Muscle of leg (tissue), 11 donors: ENCODE results near the gene F10. TPM values are rescaled to one million over a fixed set of nuclear protein-coding genes. Genes with fewer than 3 reads are reported as not detected.

Experiments used
- DNase-seq: peaks from one replicate; pipeline ENCODE4 v3.0.0; 2013
- H3K27ac ChIP-seq: one replicate; pipeline ENCODE4 v1.5.1; 2013; ENCODE audit warnings: mild to moderate bottlenecking, low read length, control low read depth
- H3K27me3 ChIP-seq: one replicate; pipeline ENCODE4 v1.6.1; 2013; ENCODE audit warnings: low read length; ENCODE audit not compliant: control insufficient read depth, insufficient read depth
- H3K36me3 ChIP-seq: one replicate; pipeline ENCODE4 v1.6.1; 2013; ENCODE audit warnings: low read length; ENCODE audit not compliant: control insufficient read depth, insufficient read depth
- H3K4me1 ChIP-seq: one replicate; pipeline ENCODE4 v1.6.1; 2013; ENCODE audit warnings: low read length; ENCODE audit not compliant: control insufficient read depth, insufficient read depth
- H3K4me3 ChIP-seq: one replicate; pipeline ENCODE4 v1.5.1; 2013; ENCODE audit warnings: low read length, control low read depth
- H3K9me3 ChIP-seq: replicated peaks from 2 replicates; pipeline ENCODE4 v1.6.1; 2013; ENCODE audit warnings: low read depth, low read length; ENCODE audit not compliant: control insufficient read depth
- WGBS: methylation state at CpG from one replicate; pipeline ENCODE4 v1.1.5; 2013; ENCODE audit warnings: missing lambda C conversion rate; ENCODE audit not compliant: insufficient coverage; 5-methylcytosine and 5-hydroxymethylcytosine counted together
- polyA plus RNA-seq, 8 donors: library from polyadenylated mRNA; unstranded; fragments of 120-200 nt; gene quantifications; one replicate each; pipeline versions ENCODE4 v1.2.1 to v1.2.3, GENCODE V29; 2013; ENCODE audit warnings: inconsistent platforms in 1 of 8, low replicate concordance in 1 of 8; ENCODE audit not compliant: insufficient read length in 8 of 8, insufficient read depth in 1 of 8
- total RNA-seq: library from RNA; stranded (reverse); fragments of 120-200 nt; gene quantifications from one replicate; pipeline ENCODE4 v1.2.4, GENCODE V29; 2013

Gene F10
- total and polyA plus RNA-seq, 9 donors = 6.7 to 41.0 (median 14.8) TPM

- DNase-seq = no peak
- Histone ChIP-seq H3K27me3 (peaks cover 2% of the 10 kb centered on the region), H3K36me3 (no peaks in the 10 kb centered on the region), H3K27ac (no peak overlapping the region), H3K4me1 (peaks cover 5% of the 10 kb centered on the region), H3K9me3 (no peaks in the 10 kb centered on the region), H3K4me3 (no peak overlapping the region)
- WGBS = 70% methylated on average over 9 of the region's 9 CpGs
Measured at GRCh38 chr13:113146750-113147149, 24.2 kb downstream of the F10 start.

- H3K4me1 ChIP-seq = peaks cover 10% of the 10 kb centered on the region
- no peak for DNase-seq
- H3K9me3 ChIP-seq = no peaks in the 10 kb centered on the region
- H3K4me3 ChIP-seq = no peak overlapping the region
- no peaks in the 10 kb centered on the region for H3K36me3 ChIP-seq
- H3K27ac ChIP-seq = no peak overlapping the region
- 91% methylated on average over 6 of the region's 8 CpGs for WGBS
- peaks cover 6% of the 10 kb centered on the region for H3K27me3 ChIP-seq
Measured at GRCh38 chr13:113147206-113147605, 24.6 kb downstream of the F10 start.

- no peaks in the 10 kb centered on the region for H3K36me3 ChIP-seq
- H3K27ac ChIP-seq = no peak overlapping the region
- DNase-seq = no peak
- 88% methylated on average over 10 of the region's 13 CpGs for WGBS
- peaks cover 14% of the 10 kb centered on the region for H3K27me3 ChIP-seq
- no peaks in the 10 kb centered on the region for H3K9me3 ChIP-seq
- H3K4me1 ChIP-seq = peaks cover 20% of the 10 kb centered on the region
- H3K4me3 ChIP-seq = no peak overlapping the region
Measured at GRCh38 chr13:113148407-113148806, 25.8 kb downstream of the F10 start.

GRCh38 chr13:113148940-113149503 is 26.4 kb downstream of the F10 start:
- Histone ChIP-seq H3K27ac (no peak overlapping the region), H3K27me3 (peaks cover 16% of the 10 kb centered on the region), H3K9me3 (no peaks in the 10 kb centered on the region), H3K36me3 (no peaks in the 10 kb centered on the region), H3K4me3 (no peak overlapping the region), H3K4me1 (peaks cover 22% of the 10 kb centered on the region)
- WGBS = 94% methylated on average over 35 of the region's 38 CpGs
- no peak for DNase-seq

- H3K27me3 ChIP-seq = peaks cover 16% of the 10 kb centered on the region
- H3K27ac ChIP-seq = no peak overlapping the region
- H3K36me3 ChIP-seq = no peaks in the 10 kb centered on the region
- H3K4me1 ChIP-seq = peaks cover 25% of the 10 kb centered on the region
- H3K4me3 ChIP-seq = no peak overlapping the region
- 79% methylated on average over 19 of the region's 26 CpGs for WGBS
- DNase-seq = no peak
- H3K9me3 ChIP-seq = no peaks in the 10 kb centered on the region
Measured at GRCh38 chr13:113149711-113150549, 27.3 kb downstream of the F10 start.

GRCh38 chr13:113150550-113151365 is 28.2 kb downstream of the F10 start:
- WGBS = 56% methylated on average over 26 of the region's 31 CpGs
- H3K36me3 ChIP-seq = no peaks in the 10 kb centered on the region
- H3K27me3 ChIP-seq = peaks cover 16% of the 10 kb centered on the region
- peaks cover 25% of the 10 kb centered on the region for H3K4me1 ChIP-seq
- no peak overlapping the region for H3K27ac ChIP-seq
- peak; percentile 33 for DNase-seq
- H3K4me3 ChIP-seq = no peak overlapping the region
- no peaks in the 10 kb centered on the region for H3K9me3 ChIP-seq

GRCh38 chr13:113151745-113152690 is 29.4 kb downstream of the F10 start:
- Histone ChIP-seq H3K27ac (no peak overlapping the region), H3K27me3 (peaks cover 16% of the 10 kb centered on the region), H3K4me1 (peaks cover 25% of the 10 kb centered on the region), H3K9me3 (no peaks in the 10 kb centered on the region), H3K36me3 (no peaks in the 10 kb centered on the region), H3K4me3 (no peak overlapping the region)
- 36% methylated on average over 18 of the region's 28 CpGs for WGBS
- DNase-seq = peak; percentile 79

GRCh38 chr13:113152691-113152983 is 30.0 kb downstream of the F10 start:
- WGBS = 31% methylated on average over 2 of the region's 2 CpGs
- Histone ChIP-seq H3K4me3 (peak overlapping the region; percentile 35), H3K27ac (no peak overlapping the region), H3K27me3 (peaks cover 16% of the 10 kb centered on the region), H3K36me3 (no peaks in the 10 kb centered on the region), H3K4me1 (peaks cover 25% of the 10 kb centered on the region), H3K9me3 (no peaks in the 10 kb centered on the region)
- DNase-seq = no peak

GRCh38 chr13:113152984-113153809 is 30.6 kb downstream of the F10 start:
- H3K36me3 ChIP-seq = no peaks in the 10 kb centered on the region
- H3K4me3 ChIP-seq = peak overlapping the region; percentile 35
- H3K4me1 ChIP-seq = peaks cover 25% of the 10 kb centered on the region
- peaks cover 16% of the 10 kb centered on the region for H3K27me3 ChIP-seq
- DNase-seq = peak; percentile 58
- no peaks in the 10 kb centered on the region for H3K9me3 ChIP-seq
- 11% methylated on average over 57 of the region's 60 CpGs for WGBS
- H3K27ac ChIP-seq = peak overlapping the region; percentile 86
